Loucy (cell line): ENCODE measurements around the gene PTPRZ1.

Experiments used
- EZH2phosphoT487 ChIP-seq: fragments of 200-600 bp; IDR thresholded peaks from 2 replicates; pipeline ENCODE4 v1.6.1; 2018; ENCODE audit warnings: antibody characterized with exemption, mild to moderate bottlenecking, moderate library complexity, borderline replicate concordance
- TF ChIP-seq, protein P1 (sequence below): fragments of 200-600 bp; sonication (generic); conservative IDR thresholded peaks from 2 replicates; pipeline ENCODE4 v1.5.1; 2014; ENCODE audit warnings: mild to moderate bottlenecking, antibody characterized with exemption, low read length

DNA sequence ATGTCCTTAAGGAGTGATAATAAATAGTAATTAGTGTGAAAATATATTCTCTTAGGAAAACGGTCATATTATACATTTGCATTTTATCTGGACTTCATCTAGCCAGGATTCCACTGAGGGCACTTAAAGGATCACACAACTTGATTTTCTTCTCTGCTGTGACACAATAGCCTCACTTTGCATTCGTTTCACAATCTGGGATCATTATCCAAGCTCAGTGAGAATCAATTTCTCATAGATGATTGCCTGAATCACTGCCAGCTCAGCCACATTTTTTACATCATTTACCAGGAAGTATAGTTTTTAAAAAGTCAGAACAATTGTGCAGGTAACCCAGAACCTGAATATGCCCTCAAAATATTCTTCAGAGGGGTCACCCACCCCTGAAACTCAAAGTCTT, 68.9 kb downstream of the PTPRZ1 start:
- TF ChIP-seq, protein P1, sequence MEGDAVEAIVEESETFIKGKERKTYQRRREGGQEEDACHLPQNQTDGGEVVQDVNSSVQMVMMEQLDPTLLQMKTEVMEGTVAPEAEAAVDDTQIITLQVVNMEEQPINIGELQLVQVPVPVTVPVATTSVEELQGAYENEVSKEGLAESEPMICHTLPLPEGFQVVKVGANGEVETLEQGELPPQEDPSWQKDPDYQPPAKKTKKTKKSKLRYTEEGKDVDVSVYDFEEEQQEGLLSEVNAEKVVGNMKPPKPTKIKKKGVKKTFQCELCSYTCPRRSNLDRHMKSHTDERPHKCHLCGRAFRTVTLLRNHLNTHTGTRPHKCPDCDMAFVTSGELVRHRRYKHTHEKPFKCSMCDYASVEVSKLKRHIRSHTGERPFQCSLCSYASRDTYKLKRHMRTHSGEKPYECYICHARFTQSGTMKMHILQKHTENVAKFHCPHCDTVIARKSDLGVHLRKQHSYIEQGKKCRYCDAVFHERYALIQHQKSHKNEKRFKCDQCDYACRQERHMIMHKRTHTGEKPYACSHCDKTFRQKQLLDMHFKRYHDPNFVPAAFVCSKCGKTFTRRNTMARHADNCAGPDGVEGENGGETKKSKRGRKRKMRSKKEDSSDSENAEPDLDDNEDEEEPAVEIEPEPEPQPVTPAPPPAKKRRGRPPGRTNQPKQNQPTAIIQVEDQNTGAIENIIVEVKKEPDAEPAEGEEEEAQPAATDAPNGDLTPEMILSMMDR: no peak
- TF ChIP-seq EZH2phosphoT487: no peak
